ENCODE data around the gene SIGLEC8.
A peak's percentile ranks its signal among the peaks of the same experiment; 100 is the strongest.
"Not testable (repeated sequence)": the region's sequence is repeated elsewhere in the genome, so short reads cannot be mapped to it uniquely, and the experiment has no call there.

The SIGLEC8 gene

DNA sequence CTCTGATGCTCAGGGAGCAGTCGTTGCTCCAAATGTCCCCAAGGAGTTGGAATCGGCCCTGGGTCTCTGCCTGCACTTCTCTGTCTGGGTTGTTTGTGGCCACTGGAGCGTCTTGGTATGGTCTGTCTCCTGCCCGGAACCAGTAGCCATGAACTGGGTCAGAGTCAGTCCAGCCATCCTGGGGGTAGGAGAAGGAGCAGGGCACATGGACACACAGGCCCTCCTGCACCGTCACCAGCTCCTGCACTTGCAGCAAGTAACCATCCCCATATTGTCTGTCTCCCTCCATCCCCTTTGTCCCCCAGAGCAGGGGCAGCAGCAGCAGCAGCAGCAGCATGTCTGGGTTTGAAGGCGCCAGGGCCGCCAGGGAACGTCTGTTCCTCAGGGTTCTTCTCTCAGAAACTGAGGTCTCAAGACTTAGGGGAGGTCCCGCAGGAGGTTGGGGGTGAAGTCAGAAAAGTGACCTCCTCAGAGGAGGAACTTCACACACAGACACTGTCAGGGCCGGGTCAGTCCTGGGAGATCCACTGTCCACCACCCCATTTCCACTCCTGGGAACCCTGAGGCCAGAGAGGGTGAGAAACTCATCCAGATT is at the start of gene SIGLEC8:
SIGLEC8 (minus strand) TSS at position 404 of the 595 bp plus-strand sequence; CDS start at position 337, 67 bp downstream.
- no peak for DNase-seq

DNA sequence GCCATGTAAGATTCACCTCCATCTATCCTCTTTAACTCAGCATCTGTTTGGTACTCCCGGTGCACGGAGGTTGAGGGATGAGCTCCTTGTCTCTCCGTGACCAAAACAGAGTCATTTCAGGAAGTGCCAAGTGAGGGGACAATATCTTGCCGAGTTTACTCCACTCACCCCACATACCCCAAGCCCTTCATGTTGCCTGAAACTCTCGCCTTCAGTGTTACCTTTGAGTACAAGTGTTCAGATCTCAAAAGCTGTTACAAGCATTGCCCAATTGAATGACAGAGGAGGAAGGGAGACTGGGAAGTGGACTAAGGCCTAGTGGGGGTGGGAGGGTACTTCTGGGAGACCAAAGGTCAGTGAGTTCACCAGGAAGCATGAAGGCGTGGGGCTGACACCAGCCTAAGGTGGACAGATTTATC is 49.4 kb upstream of the SIGLEC8 start:
- no peak for DNase-seq

DNA sequence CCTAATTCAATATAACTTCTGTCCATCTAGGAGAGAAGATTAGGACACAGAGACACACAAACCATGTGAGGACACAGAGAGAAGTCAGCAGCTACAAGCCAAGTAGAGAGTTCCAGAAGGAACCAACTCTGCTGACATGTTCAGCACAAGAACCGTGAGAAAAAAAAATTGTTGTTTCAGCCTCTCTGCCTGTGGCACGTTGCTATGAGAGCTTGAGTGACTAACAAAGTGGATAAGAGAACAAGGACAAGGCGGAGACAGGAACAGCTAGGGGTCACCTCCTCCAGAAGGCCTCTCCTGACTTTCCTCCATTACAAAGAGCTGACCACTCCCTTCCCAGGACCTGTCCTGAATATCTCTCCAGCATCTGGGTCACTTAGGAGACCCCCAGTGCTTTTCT is 48.9 kb upstream of the SIGLEC8 start:
- DNase-seq: no peak

DNA sequence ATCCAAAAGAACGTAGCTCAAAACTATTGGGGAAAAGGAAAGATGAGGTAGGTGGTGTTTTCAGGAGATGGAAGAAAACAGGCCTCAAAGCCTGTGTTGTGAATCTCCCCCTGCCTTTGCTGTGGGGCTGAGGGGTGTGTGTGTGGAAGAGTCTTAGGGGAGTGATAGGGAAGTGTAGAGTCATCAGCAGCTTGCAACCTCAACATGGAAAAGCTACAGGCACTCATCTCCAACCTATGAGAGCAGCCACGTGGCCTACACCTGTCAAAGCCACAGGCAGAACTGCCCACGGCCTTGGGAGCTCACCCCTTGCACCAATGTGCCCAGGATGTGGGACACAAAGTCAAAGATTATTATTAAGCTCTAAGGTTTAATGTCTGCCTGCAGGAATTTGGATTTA is 47.6 kb upstream of the SIGLEC8 start:
- no peak for DNase-seq

DNA sequence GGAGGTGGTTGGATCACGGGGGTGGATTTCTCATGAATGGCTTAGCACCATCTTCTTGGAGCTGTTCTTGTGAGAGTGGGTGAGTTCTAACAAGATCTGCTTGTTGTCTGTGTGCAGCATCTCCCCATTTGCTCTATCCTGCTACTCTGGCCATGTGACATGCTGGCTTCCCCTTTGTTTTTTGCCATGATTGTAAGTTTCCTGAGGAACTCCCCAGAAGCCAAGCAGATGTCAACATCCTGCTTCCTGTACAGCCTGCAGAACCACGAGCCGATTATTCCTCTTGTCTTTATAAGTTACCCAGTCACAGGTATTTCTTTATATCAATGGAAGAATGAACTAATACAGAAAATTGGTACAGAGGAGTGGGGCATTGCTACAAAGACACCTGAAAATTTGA is 45.6 kb upstream of the SIGLEC8 start:
- DNase-seq: no peak

DNA sequence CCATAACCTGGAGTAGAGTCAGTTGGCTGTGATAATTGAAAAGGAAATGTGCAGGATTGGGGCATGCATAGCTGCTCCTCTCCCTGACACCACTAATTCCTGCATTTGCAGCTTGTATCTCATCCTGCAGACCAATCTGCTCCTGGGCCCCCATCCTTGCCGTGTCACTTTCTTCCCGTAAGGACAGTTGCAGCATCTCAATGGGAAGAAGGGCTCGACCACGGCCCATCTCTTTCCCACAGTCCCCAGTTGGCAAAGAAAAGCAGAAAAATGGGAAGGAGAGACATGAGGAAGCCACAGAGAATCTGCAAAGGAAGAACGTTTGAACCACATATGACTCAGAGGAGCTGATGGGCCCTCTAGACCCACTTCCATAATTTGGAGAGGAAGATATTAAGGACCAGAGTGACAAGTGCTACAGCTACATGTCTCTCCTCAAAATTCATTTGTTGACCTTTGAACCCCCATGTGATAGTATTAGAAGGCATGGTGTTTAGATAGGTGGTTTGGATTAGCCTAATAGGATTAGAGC is 45.1 kb upstream of the SIGLEC8 start:
- no peak for DNase-seq

DNA sequence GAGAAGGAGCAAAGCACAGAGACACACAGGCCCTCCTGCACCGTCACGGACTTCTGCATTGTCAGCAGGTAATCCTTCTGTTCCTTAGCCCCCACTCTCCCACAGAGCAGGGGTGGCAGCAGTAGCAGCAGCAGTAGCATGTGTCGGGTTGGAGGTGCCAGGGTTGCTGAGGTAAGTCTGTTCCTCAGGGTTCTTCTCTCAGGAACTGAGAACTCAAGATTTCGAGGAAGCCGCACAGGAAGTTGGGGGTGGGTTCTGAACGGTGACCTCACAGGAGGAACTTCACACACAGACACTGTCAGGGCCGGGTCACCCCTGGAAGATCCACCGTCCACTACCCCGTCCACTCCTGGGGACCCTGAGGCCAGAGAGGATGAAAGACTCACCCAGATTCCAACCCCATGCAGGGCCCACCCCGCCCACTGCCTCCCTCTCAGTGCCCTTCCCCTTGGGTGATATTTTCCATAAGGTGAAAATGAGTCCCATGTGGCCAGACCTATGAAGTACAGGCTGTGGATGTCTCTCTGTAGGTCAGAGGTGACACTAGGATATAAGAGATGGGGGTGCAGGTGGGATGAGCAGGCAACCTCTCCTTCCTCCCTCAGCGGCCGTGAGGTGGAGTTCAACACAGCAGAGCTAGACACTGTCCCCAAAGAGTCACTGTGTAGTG is 43.5 kb upstream of the SIGLEC8 start, which contains the start of gene SIGLEC12:
SIGLEC12 (minus strand) TSS at position 207 of the 670 bp plus-strand sequence; CDS start at position 140, 67 bp downstream.
- no peak for DNase-seq

DNA sequence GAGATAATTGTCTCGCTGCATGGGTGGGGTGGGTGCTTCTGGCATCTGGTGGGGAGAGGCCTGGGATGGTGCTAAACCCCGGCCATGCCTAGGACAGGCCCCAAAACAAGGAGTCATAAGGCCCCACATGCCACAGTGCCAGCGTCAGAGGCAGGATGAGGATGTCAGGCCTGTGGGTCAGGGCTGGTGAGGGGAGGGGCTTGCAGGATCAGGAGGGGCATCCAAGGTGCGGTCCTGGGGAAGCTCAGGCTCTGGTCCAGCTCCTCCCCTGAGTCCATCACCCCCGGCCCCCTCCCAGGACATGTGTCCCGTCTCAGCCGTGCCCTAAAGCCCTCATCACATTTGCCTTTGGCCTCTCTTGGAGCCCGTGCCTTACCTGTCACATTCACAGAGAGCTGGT is 42.7 kb upstream of the SIGLEC8 start:
- DNase-seq: not testable (repeated sequence)

DNA sequence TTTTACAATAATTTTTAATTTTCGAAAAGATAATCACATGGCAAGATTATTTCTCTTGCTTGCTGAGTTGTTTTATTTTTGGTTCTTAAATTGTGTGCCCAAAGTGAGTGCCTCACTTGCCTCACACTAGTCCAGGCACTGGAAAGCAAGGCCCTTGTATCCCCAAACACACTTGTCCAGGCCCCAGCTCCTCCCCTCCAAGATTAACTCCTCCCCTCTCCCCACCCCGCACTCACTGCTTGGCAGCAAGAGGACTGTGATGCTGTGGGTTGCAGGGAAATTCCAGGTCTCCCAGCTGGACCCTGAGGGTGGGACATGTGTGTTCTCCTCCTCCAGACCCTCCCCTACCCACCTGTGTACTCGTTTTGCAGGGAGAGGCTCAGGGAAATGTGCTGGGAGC is 39.4 kb upstream of the SIGLEC8 start:
- DNase-seq: no peak

DNA sequence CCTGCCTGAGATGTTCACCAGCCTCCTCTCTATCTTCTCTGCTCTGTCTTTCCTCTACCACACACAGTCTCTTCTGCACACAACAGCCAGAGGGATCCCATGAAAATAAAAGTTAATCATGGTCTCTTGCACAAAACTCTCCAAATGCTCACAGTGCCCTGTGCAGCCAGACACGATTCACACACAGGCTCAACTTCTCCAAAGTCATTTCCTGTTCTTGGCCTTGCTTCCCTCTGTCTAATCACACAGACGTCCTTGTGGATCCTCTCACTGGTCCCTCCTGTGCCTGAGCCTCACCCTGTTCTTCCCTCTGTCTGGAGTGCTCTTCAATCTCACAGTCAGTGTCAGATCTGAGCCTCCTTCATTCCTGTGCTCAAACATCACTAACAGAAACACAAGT is 35.5 kb upstream of the SIGLEC8 start:
- DNase-seq: no peak

DNA sequence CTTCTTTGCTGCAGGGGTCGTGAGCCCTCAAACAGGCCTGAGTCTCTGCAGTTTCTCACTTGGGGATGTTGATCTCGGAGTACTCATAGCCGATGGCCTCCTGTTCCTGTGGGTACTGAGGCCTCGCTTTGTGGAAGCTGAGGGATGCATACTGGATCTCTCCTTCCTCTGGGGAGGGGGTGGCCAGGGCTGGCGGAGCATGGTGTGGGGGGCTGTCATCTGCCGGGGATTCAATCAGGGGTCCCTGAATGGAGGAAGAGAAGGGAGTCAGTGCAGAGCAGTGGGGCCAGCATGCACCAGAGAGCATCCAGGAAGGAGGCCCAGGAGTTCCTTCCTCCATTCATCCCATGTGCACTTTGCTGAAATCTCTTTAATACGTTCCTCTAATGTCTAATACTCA is 33.3 kb upstream of the SIGLEC8 start:
- DNase-seq: no peak

DNA sequence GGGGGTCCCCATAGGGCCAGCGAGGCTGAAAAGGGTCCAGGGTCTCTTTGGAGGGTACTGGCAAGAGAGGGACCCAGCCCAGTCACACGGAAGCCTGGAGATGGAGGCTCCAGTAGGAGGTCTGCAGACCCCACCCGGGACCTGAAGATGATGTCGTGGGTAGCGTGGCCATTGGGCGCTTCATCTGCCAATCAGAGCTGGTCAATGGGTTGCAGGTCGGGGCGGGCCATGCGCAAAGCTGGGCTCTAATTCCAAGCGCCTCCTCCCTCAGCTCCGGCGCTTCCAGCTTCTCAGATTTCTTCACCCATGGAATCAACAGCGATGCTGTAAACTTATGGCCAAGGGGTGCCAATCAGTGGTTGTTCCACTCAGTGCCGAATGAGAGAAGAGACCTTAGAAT is 32.4 kb upstream of the SIGLEC8 start:
- DNase-seq: no peak

DNA sequence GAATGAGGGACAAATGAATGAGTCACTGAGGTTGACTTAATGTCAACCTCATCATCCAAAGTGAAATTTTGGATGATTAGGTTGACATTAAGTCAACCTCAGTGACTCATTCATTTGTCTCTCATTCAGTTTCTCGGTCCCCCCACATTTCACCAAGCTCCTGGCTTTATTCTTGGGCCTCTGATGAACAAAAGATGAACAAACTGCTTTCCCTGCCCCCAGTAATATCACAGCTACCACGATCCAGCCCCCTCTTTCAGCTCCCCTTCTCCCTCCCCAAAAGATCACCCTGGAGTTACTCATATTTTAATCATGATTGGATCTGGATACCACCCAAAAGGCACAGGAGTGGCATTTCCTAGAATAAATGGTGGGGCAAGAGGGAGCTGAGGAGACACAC is 30.9 kb upstream of the SIGLEC8 start:
- DNase-seq: no peak

DNA sequence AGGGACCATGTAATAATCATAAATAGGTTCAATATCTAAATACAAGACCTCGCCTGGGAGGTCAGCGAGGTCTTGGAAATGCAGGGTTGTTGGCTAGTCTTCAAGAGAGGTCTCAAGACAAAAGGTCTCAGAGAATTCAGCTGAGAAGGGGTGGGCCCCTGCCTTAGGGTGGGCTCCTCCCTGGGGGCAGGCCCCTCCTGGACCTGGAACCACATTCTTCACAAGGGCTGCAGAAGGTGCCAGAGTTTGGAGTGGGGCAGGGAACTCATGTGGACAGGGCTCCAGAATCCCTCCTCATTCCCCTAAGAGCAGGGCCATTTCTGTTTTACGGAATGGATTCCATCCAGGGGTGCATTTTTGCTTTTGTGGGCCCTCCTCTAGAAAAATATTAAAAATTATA is 30.2 kb upstream of the SIGLEC8 start:
- DNase-seq: no peak

DNA sequence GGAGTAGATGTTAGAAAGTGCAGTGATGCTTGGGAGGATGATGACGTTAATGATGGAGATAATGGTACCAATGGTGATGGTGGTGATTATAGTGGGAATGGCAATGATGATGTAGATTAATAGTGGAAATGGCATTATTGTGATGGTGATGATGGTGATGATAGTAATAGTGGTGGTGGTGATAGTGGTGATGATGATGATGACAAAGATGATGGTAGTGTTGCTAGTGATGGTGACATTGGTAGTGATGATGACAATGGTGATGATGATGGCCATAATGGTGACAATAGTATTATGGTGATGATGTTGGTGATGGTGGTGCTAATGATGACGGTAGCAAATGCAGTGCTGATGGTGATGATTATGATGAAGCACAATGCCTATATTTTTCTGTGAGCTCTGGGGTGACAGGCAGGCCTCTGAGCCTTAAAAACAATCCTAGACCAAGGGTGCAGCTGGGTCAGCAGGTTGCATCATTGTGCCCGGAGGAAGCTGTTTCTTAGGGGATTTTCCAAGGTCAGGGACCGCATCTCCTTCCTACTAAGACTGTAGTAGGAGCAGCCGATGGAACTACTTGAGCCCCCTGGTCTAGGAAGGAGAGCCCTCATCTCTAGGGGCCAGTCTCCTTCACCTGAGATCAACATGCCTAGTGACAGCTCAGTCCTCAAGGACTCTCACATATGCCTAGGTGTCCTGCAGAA is 27.9 kb upstream of the SIGLEC8 start:
- no peak for DNase-seq

DNA sequence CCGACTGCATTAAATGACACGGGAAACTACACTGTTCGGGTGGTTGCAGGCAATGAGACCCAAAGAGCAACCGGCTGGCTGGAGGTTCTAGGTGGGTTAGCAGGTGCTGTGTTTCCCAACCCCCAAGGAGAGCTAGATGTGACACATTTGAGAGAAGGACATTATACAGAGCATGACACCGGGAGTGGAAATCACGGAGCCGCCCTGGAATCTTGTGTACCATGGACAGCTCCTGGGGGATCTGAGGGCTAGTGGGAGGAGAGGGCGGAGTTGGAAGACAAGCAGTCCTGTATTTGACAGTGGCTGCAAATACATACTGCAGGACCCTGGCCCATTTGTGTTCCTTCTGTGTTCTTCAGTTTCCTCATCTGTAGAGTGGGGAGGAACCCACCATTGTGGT is 22.3 kb upstream of the SIGLEC8 start:
- peak; percentile 19 for DNase-seq

DNA sequence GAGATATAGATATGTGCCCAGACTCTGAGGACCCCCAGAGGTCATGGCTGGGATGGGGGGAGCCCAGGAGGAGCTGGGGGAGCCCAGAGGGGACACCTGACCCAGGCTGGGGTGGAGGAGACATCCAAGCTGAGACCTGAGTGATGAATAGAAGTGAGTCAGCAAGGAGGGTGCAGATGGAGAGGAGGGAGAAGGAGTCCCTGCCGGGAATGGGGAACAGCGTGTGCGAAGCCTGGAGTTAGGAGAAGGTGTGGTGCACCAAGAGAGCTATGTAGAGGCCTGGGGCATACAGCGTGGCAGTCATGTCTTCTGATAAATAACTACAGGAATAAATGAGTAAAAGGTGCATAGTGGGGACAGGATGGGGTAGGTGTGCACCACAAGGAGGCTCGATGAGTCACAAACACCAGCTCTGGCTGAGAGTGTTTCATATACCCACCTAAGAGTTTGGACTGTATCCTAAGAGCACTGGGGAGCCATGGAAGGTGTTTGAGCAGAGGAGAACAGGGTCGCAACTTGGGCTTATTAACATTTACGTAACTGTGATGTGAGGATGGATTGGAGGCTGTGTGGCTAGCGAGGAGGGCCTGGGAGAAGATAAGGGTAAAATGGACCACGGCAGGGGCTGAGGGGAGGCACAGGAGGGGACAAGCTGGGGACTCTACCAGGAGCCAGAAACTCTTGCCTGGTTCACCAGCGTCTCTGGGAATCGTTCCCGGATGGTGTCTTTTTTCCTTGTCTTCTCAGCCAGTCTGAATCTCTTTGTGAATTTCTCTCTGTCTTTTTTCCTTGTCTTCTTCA is 21.5 kb upstream of the SIGLEC8 start:
- no peak for DNase-seq

DNA sequence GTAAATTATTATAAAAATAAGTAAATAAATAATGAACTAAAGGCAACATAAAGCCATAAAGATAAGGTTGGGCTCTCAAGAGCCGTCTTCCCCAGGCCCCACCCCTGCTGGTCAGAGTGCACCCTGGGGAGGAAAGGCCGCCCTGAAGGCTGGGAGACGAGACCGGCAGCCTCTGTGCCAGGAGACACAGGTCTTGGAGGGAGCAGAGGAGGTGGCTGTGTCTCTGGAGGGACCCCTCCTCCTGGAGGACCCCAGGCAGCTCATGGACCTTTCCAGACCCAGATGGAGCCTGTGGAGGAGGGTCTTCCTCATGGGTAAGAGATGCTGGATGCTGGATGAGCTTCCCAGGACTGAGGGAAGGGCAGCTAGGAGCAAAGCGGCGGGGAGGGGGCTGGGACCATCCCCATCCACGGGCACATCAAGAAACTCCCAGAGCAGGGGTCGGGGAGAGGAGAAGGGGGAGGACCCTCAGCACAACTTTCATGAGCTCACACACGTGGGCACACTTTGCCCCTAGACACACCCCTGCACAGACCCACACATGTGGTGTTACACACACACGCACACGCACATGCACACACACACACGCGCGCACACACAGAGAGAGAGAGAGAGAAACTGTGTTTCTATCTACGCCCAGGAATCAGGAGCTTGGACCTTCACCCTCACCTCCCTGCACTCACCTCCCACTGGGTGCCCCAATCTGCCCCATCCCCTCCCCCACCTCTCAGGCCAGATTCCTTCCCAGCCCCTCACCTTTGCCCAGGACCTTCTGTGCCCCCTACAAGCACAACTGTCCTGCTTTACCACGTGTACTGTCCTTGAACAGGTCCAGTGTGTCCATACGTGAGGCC is 20.4 kb upstream of the SIGLEC8 start, which contains the start of gene CEACAM18:
CEACAM18 (plus strand) TSS at position 159 of the 854 bp plus-strand sequence.
- DNase-seq: no peak

DNA sequence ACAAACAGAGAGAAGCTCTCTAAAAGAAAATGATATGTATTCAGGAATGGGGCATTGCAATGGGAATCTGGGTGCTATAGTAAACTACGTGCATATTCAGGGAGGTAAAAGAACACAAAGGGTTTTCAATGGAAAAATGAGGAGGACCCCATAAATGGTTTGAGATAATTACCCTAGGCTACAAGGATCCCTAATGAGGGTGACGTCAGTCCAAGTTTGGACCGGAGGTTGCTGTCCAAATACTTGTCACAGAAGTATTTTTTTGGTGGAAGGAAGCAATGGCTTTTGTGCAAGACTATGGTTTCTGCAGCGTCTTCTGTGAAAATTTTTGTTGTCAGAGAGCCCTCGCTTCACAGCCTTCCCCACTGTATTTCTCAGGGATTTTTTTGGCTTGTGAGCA is 19.1 kb upstream of the SIGLEC8 start:
- DNase-seq: no peak

DNA sequence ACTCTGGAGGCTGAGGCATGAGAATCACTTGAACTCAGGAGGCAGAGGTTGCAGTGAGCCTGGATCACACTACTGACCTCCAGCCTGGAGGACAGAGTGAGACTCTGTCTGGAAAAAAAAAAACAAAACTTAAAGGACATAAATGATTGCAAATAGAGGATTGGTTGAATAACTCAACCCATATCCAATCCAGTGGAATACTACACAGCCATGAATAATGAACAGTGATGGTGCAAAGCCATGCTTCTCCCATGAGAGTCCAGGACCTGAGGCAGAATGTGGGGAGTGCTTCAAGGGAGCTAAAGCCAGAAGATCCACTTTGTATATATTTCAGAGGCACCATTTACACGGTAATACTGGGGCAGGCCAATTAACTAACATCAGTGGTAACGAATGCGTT is 17.9 kb upstream of the SIGLEC8 start:
- no peak for DNase-seq

DNA sequence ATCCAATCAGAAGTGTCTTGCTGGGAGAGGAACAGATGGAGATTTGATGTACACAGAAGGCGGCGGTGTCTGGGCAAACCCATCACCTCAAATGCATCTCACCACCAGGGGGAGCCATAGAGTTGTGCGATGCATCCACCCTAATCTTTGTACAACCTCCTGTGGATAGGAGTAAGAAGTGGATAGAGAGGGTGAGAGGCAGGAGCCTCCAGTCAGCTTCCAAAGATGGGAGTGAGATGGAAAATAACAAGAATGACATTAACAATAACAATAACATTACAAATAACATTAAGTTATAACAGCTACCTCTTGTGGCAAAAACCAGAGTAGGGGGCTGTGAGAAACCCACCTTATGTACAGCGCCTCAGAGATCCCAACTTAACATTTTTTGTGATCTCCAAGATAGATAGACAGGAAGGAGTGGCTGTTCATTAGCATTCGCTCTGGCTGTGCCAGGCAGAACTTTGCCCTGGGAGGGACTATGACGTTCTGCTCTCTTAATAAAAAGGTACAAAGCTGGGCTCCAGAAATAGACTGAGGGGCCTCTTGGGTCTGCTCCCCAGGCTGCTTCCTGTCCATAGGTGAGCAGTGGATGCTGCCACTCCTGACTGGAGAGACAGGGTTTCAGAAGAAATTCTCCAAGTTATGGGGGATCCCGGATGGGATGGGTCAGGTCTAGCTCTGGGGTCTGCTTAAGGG is 14.9 kb upstream of the SIGLEC8 start:
- DNase-seq: peak; percentile 17
